Thyroid gland (tissue), 4 donors: ENCODE data around the gene NF1.

Experiments
- POLR2A ChIP-seq, 2 donors: fragments of 450-650 bp; IDR thresholded peaks; one replicate each; pipeline ENCODE4 v1.6.1; 2017; ENCODE audit warnings: antibody characterized with exemption in 2 of 2, mild to moderate bottlenecking in 2 of 2, moderate library complexity in 1 of 2
- TF ChIP-seq, protein P1 (sequence below), 6 experiments: fragments of 200-600 bp in 3 of 6; fragments of 450-650 bp in 3 of 6; sonication (generic) in 3 of 6; IDR thresholded peaks; one replicate each; pipeline ENCODE4 v1.5.1; 2016 to 2019; ENCODE audit warnings: antibody characterized with exemption in 6 of 6, mild to moderate bottlenecking in 2 of 6, inconsistent platforms in 1 of 6, moderate library complexity in 1 of 6

DNA sequence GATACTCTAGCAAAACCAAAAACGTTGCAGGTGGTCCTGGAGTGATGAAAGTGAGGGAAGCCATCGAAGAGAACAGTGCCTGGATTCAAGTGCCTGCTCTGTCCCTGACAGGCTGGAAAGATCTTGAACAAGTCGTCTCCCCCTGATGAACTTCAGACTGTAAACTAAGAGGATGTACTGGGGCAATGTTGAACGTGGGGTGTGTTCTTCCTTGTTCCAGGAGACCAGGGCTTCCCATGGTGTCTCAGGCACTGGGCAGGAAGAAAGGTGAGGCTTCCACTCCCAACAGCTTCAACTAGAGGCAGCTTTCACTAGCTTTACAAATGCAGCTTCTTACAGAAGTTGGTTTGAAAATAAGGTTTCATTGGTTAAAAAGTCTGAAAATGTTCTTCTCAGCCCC, 21.4 kb upstream of the NF1 start:
- TF ChIP-seq, protein P1, sequence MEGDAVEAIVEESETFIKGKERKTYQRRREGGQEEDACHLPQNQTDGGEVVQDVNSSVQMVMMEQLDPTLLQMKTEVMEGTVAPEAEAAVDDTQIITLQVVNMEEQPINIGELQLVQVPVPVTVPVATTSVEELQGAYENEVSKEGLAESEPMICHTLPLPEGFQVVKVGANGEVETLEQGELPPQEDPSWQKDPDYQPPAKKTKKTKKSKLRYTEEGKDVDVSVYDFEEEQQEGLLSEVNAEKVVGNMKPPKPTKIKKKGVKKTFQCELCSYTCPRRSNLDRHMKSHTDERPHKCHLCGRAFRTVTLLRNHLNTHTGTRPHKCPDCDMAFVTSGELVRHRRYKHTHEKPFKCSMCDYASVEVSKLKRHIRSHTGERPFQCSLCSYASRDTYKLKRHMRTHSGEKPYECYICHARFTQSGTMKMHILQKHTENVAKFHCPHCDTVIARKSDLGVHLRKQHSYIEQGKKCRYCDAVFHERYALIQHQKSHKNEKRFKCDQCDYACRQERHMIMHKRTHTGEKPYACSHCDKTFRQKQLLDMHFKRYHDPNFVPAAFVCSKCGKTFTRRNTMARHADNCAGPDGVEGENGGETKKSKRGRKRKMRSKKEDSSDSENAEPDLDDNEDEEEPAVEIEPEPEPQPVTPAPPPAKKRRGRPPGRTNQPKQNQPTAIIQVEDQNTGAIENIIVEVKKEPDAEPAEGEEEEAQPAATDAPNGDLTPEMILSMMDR (IDR thresholded peaks at IDR 0.05) = no peak
- TF ChIP-seq POLR2A (IDR thresholded peaks at IDR 0.05) = no peak
